Peyer's patch (tissue), 4 donors: ENCODE data around the gene WNT5A.

Experiments used
- CTCF ChIP-seq, 6 experiments: fragments of 450-650 bp in 4 of 6; fragments of 200-600 bp in 2 of 6; sonication (generic) in 1 of 6; IDR thresholded peaks; one replicate each; pipeline ENCODE4 v1.5.1; 2017 to 2019; ENCODE audit warnings: antibody characterized with exemption in 6 of 6, mild to moderate bottlenecking in 3 of 6, moderate library complexity in 1 of 6
- POLR2A ChIP-seq, 2 donors: fragments of 450-650 bp; IDR thresholded peaks; one replicate each; pipeline ENCODE4 v1.5.1; 2017; ENCODE audit warnings: antibody characterized with exemption in 2 of 2, mild to moderate bottlenecking in 2 of 2, moderate library complexity in 2 of 2

- TF ChIP-seq CTCF (IDR thresholded peaks at IDR 0.05) (no peak), POLR2A (IDR thresholded peaks at IDR 0.05) (no peak)
These were observed 44.2 kb upstream of the WNT5A start for GRCh38 chr3:55531321-55531720.
